A673 (cell line): ENCODE measurements around the gene BICD2. TPM values are rescaled to one million over a fixed set of nuclear protein-coding genes. Genes with fewer than 3 reads are reported as not detected.

Source experiments
- BruUV-seq: library from RNA; stranded (reverse); fragments of 400-500 nt; replicated peaks from 2 replicates; lab custom pipeline; 2021; lab: Mats Ljungman, UMichigan
- CTCF ChIA-PET: fragments of 300-600 bp; sonication (Branson Sonifier 250); formaldehyde crosslinking; loops from one replicate; lab custom pipeline; 2022; ENCODE audit warnings: antibody characterized with exemption; lab: Charles Lee
- POLR2A ChIA-PET: fragments of 300-600 bp; sonication (Branson Sonifier 250); formaldehyde crosslinking; loops from one replicate; lab custom pipeline; 2022; ENCODE audit warnings: antibody characterized with exemption; ENCODE audit not compliant: low non-redundant PET; lab: Charles Lee
- DNase-seq: peaks from one replicate; pipeline ENCODE4 v3.0.0-alpha.2; 2015; ENCODE audit warnings: low spot score
- H3K27ac ChIP-seq: fragments of 200-600 bp; sonication (generic); 2 replicates; pipeline ENCODE4 v1.5.1; 2016; ENCODE audit warnings: mixed run types, low read depth, mild to moderate bottlenecking, mixed read lengths, antibody characterized with exemption, low read length; ENCODE audit not compliant: poor library complexity, severe bottlenecking
- H3K27me3 ChIP-seq: fragments of 200-600 bp; sonication (generic); replicated peaks from 2 replicates; pipeline ENCODE4 v1.6.1; 2017; ENCODE audit warnings: mixed run types, low read depth, mild to moderate bottlenecking, mixed read lengths, antibody characterized with exemption, low read length; ENCODE audit not compliant: insufficient read depth, poor library complexity
- H3K36me3 ChIP-seq: fragments of 200-600 bp; sonication (generic); 2 replicates; pipeline ENCODE4 v1.6.1; 2016; ENCODE audit warnings: mixed run types, mild to moderate bottlenecking, mixed read lengths, antibody characterized with exemption, low read length; ENCODE audit not compliant: insufficient read depth, poor library complexity, severe bottlenecking
- H3K4me1 ChIP-seq: fragments of 200-600 bp; sonication (generic); 2 replicates; pipeline ENCODE4 v1.6.1; 2017; ENCODE audit warnings: mixed run types, mild to moderate bottlenecking, mixed read lengths, antibody characterized with exemption, low read length; ENCODE audit not compliant: insufficient read depth, poor library complexity, severe bottlenecking
- H3K4me3 ChIP-seq: fragments of 200-600 bp; sonication (generic); 2 replicates; pipeline ENCODE4 v1.5.1; 2016; ENCODE audit warnings: low read depth, mixed run types, mild to moderate bottlenecking, mixed read lengths, low read length; ENCODE audit not compliant: poor library complexity, severe bottlenecking
- H3K9me3 ChIP-seq: fragments of 200-600 bp; sonication (generic); 2 replicates; pipeline ENCODE4 v1.6.1; 2016; ENCODE audit warnings: mixed run types, low read depth, mild to moderate bottlenecking, mixed read lengths, antibody characterized with exemption, low read length; ENCODE audit not compliant: poor library complexity, severe bottlenecking
- CTCF ChIP-seq: fragments of 300-800, 200-600 bp; sonication (generic); conservative IDR thresholded peaks from 2 replicates; pipeline ENCODE4 v1.5.1; 2017; ENCODE audit warnings: low read depth, mild to moderate bottlenecking, antibody characterized with exemption, low read length, moderate library complexity, mixed read lengths
- EZH2 ChIP-seq: fragments of 200-600 bp; sonication (generic); IDR thresholded peaks from 2 replicates; pipeline ENCODE4 v1.6.1; 2017; ENCODE audit warnings: borderline replicate concordance, low read depth, mild to moderate bottlenecking, mixed read lengths, antibody characterized with exemption, low read length; ENCODE audit not compliant: poor library complexity, severe bottlenecking
- intact Hi-C: fragments of 100-400 bp; cut with micrococcal nuclease; formaldehyde crosslinking; loops from one replicate; pipeline ENCODE4 v1.10.0; 2022; ENCODE audit not compliant: unreplicated experiment
- total RNA-seq: library from RNA; stranded (reverse); gene quantifications from 2 replicates; pipeline ENCODE4 v1.2.3, GENCODE V29; 2021

Gene BICD2
- total RNA-seq, 1 experiment from 2014 or later, result 47.8 TPM

GRCh38 chr9:92713528-92713927 lies 51.1 kb downstream of the BICD2 start:
- ChIA-PET CTCF (no interaction called here), POLR2A (interaction anchor here (0.6 kb wide), 1 partner anchor 764 kb away, joined by 4 read pairs; no protein-coding TSS in a partner anchor)

GRCh38 chr9:92712767-92713166 lies 51.9 kb downstream of the BICD2 start:
- peaks cover 53% of the 10 kb centered on the region for H3K36me3 ChIP-seq

More at GRCh38 chr9:92713528-92713927, 51.1 kb downstream of the BICD2 start:
- DNase-seq, result no peak
- Histone ChIP-seq H3K27ac (no peak overlapping the region), H3K4me1 (peaks cover 5% of the 10 kb centered on the region), H3K36me3 (peaks cover 60% of the 10 kb centered on the region), H3K4me3 (no peak overlapping the region), H3K9me3 (no peaks in the 10 kb centered on the region), H3K27me3 (no peaks in the 10 kb centered on the region)
- no peak for TF ChIP-seq EZH2
- TF ChIP-seq CTCF, result no peak
- intact Hi-C loops, result no loop called here
- no TSS peak for BruUV-seq

GRCh38 chr9:92711844-92712243 lies 52.8 kb downstream of the BICD2 start:
- no peaks in the 10 kb centered on the region for H3K9me3 ChIP-seq
- peak; percentile 16 for DNase-seq
- no peaks in the 10 kb centered on the region for H3K27me3 ChIP-seq
- no TSS peak for BruUV-seq
- intact Hi-C loops, result no loop called here
- no peak overlapping the region for H3K4me3 ChIP-seq
- peaks cover 5% of the 10 kb centered on the region for H3K4me1 ChIP-seq
- CTCF ChIA-PET, result no interaction called here
- POLR2A ChIA-PET, result no interaction called here
- H3K36me3 ChIP-seq, result peaks cover 43% of the 10 kb centered on the region
- TF ChIP-seq CTCF, result no peak
- no peak for TF ChIP-seq EZH2
- no peak overlapping the region for H3K27ac ChIP-seq

More at GRCh38 chr9:92712767-92713166, 51.9 kb downstream of the BICD2 start:
- Histone ChIP-seq H3K4me1 (peaks cover 5% of the 10 kb centered on the region), H3K4me3 (no peak overlapping the region), H3K27me3 (no peaks in the 10 kb centered on the region), H3K9me3 (no peaks in the 10 kb centered on the region), H3K27ac (no peak overlapping the region)
- TF ChIP-seq CTCF (no peak), EZH2 (no peak)
- intact Hi-C loops, result no loop called here
- no peak for DNase-seq
- no TSS peak for BruUV-seq
- ChIA-PET CTCF (interaction anchor here (0.6 kb wide), 1 partner anchor 39 kb away, joined by 3 read pairs; no protein-coding TSS in a partner anchor), POLR2A (no interaction called here)
